Measurements from ENCODE around the gene RAP1GDS1. TPM values are rescaled to one million over a fixed set of nuclear protein-coding genes. Genes with fewer than 3 reads are reported as not detected.
"Not testable (repeated sequence)": the region's sequence is repeated elsewhere in the genome, so short reads cannot be mapped to it uniquely, and the experiment has no call there.

RAP1GDS1 gene
- total RNA-seq, 2 donors from 2014 or later: 7.5 to 7.8 TPM

- Histone ChIP-seq H3K27ac (no peak overlapping the region), H3K9me3 (no peaks in the 10 kb centered on the region), H3K4me3 (no peak overlapping the region), H3K27me3 (no peaks in the 10 kb centered on the region), H3K4me1 (no peaks in the 10 kb centered on the region), H3K36me3 (no peaks in the 10 kb centered on the region)
- DNase-seq (ENCODE audit: low spot score): no peak
- TF ChIP-seq, protein P1, sequence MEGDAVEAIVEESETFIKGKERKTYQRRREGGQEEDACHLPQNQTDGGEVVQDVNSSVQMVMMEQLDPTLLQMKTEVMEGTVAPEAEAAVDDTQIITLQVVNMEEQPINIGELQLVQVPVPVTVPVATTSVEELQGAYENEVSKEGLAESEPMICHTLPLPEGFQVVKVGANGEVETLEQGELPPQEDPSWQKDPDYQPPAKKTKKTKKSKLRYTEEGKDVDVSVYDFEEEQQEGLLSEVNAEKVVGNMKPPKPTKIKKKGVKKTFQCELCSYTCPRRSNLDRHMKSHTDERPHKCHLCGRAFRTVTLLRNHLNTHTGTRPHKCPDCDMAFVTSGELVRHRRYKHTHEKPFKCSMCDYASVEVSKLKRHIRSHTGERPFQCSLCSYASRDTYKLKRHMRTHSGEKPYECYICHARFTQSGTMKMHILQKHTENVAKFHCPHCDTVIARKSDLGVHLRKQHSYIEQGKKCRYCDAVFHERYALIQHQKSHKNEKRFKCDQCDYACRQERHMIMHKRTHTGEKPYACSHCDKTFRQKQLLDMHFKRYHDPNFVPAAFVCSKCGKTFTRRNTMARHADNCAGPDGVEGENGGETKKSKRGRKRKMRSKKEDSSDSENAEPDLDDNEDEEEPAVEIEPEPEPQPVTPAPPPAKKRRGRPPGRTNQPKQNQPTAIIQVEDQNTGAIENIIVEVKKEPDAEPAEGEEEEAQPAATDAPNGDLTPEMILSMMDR (IDR thresholded peaks at IDR 0.05): no peak
Observed at GRCh38 chr4:98359646-98360045, 98.5 kb downstream of the RAP1GDS1 start.

- Histone ChIP-seq H3K27ac (no peak overlapping the region), H3K4me1 (no peaks in the 10 kb centered on the region), H3K27me3 (no peaks in the 10 kb centered on the region), H3K36me3 (peaks cover 7% of the 10 kb centered on the region), H3K4me3 (no peak overlapping the region), H3K9me3 (no peaks in the 10 kb centered on the region)
- TF ChIP-seq, protein P1 (IDR thresholded peaks at IDR 0.05): no peak
- no peak for DNase-seq (ENCODE audit: low spot score)
Observed at GRCh38 chr4:98363431-98363830, 102.2 kb downstream of the RAP1GDS1 start.

DNA sequence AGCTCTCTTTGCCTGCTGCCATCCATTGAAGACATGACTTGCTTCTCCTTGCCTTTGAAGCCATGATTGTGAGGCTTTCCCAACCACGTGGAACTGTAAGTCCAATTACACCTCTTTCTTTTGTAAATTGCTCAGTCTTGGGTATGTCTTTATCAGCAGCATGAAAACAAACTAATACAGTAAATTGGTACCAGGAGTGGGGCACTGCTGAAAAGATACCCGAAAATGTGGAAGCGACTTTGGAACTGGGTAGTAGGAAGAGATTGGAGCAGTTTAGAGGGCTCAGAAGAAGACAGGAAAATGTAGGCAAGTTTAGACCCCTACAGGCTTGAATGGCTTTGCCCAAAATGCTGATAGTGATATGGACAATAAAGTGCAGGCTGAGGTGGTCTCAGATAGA lies 105.1 kb downstream of the RAP1GDS1 start:
- not testable (repeated sequence) for H3K27ac ChIP-seq; H3K4me3 ChIP-seq; H3K9me3 ChIP-seq; H3K4me1 ChIP-seq; H3K36me3 ChIP-seq; H3K27me3 ChIP-seq; DNase-seq (ENCODE audit: low spot score)

DNA sequence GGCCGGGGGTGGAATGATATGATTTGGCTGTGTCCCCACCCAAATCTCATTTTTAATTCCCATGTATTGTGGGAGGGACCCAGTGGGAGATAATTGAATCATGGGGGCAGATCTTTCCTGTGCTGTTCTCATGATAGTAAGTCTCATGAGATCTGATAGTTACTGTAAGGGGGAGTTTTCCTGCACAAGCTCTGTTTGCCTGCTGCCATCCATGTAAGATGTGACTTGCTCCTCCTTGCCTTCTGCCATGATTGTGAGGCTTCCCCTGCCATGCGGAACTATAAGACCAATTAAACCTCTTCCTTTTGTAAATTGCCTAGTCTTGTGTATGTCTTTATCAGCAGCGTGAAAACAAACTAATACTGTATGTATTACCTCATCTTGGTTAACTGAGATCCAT lies 106.8 kb downstream of the RAP1GDS1 start:
- not testable (repeated sequence) for DNase-seq (ENCODE audit: low spot score); H3K36me3 ChIP-seq

DNA sequence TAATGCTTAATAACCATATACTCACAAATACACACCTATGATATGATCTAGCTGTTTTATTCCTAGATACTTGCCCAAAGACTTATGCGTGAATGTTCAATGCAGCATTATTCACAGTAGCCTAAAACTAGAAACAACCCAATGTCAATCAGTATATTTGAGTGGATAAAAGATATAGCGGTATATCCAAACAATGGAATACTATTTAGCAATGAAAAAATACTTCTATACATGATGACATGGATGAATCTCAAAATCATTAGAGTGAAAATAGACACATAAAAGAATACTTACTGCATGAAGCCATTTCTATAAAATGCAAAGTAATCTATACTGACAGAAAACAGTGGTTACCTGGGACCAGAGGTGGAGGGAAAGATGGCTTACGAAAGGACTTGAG lies 108.1 kb downstream of the RAP1GDS1 start:
- H3K4me1 ChIP-seq: no peaks in the 10 kb centered on the region
- H3K36me3 ChIP-seq: peaks cover 7% of the 10 kb centered on the region
- no peak overlapping the region for H3K27ac ChIP-seq
- DNase-seq (ENCODE audit: low spot score): no peak
- no peaks in the 10 kb centered on the region for H3K9me3 ChIP-seq
- TF ChIP-seq, protein P1 (IDR thresholded peaks at IDR 0.05): no peak
- no peaks in the 10 kb centered on the region for H3K27me3 ChIP-seq
- no peak overlapping the region for H3K4me3 ChIP-seq

More for the DNA sequence above, 106.8 kb downstream of the RAP1GDS1 start:
- not testable (repeated sequence) for H3K27me3 ChIP-seq, H3K9me3 ChIP-seq, H3K4me3 ChIP-seq, H3K4me1 ChIP-seq, H3K27ac ChIP-seq

DNA sequence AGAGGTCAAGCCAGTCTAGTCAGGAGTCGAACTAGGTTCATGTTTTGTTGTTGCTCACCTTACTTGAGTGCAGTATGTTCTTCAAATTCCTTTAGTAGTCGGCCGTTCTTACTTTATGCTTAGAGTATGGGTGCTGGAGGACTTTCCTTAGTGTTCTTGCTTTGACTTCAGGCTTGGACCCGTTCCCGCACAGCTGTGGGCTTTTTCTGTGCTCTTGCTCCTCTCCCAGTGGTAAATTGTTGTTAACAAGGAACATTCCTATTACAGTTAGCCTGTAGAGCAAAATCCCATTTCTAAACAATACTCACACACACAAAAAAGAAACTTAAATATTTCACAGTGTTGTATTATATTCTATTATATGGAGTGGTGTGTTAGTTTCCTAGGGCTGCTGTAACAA lies 113.5 kb downstream of the RAP1GDS1 start:
- TF ChIP-seq, protein P1 (IDR thresholded peaks at IDR 0.05): no peak
- DNase-seq (ENCODE audit: low spot score): no peak
- Histone ChIP-seq H3K36me3 (no peaks in the 10 kb centered on the region), H3K27ac (no peak overlapping the region), H3K27me3 (no peaks in the 10 kb centered on the region), H3K9me3 (no peaks in the 10 kb centered on the region), H3K4me1 (no peaks in the 10 kb centered on the region), H3K4me3 (no peak overlapping the region)

- TF ChIP-seq, protein P1 (IDR thresholded peaks at IDR 0.05): no peak
- H3K36me3 ChIP-seq: no peaks in the 10 kb centered on the region
- H3K27me3 ChIP-seq: no peaks in the 10 kb centered on the region
- no peaks in the 10 kb centered on the region for H3K4me1 ChIP-seq
- no peaks in the 10 kb centered on the region for H3K9me3 ChIP-seq
- no peak for DNase-seq (ENCODE audit: low spot score)
- H3K27ac ChIP-seq: no peak overlapping the region
- no peak overlapping the region for H3K4me3 ChIP-seq
Observed at GRCh38 chr4:98377559-98377958, 116.4 kb downstream of the RAP1GDS1 start.

Data from right atrium auricular region (tissue), 2 donors.